GM12872 (cell line): Measurements from ENCODE around the gene CLIP4.

Experiments
- CTCF ChIP-seq: IDR thresholded peaks from 3 replicates; pipeline ENCODE4 v1.5.1; 2011; ENCODE audit warnings: low read depth, mild to moderate bottlenecking, low read length, moderate library complexity; ENCODE audit not compliant: insufficient read depth

Gene CLIP4

GRCh38 chr2:29226375-29226774 is 111.2 kb downstream of the CLIP4 start:
- no peak for TF ChIP-seq CTCF

DNA sequence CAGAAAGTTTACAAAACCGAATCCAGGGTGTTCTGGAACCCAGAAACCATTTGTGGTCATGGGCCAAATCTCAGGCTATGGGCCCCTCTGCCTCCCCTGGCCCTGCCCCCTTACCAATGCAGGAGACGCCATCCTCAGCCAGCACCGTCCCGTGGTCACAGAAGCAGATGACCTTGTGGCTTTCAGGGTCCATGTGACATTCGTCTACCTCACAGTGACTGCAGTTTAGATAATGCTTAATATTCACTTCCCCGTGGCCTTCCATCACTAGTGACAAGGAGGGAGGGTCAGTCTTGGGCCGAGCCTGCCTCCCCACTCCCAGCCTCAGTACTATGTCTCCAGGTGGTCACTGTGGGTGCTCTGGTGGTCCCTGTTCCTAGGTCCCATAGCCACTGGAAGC is 111.6 kb downstream of the CLIP4 start:
- TF ChIP-seq CTCF = no peak

DNA sequence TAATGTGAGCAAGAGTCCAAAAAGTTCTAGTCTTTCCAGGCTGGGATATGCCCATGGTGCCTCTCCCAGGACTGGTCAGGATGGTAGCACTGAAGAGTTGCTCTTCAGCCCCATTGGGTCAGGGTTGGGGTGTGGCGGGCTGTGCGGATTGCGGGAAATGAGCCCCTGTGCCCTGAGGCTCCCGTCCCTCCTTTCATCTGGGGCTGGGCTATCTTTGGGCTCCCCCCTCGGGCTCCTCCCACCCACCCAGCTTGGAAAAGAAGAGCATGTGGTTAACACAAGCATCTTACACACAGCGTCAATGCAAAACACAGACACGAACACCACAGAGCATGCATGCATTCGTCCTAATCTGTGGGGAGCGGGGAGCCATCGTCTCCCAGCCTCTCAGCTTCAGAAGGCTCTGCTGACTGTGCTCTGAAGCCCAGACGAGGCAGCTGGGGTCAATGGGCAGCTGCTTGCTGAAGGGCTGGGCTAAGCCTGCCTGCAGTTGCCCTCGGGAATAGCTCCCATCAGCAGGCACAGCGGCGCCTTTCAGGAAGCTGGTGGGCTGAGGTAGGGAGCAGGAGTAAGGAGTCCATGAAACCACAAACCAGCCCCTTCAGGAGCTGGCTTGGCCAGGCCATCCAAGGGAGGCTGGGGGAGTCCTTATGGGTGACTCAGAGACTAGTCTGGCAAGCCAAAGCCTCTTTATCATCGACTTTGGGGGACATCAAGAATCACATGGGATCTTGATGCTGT is 112.9 kb downstream of the CLIP4 start:
- TF ChIP-seq CTCF = no peak

DNA sequence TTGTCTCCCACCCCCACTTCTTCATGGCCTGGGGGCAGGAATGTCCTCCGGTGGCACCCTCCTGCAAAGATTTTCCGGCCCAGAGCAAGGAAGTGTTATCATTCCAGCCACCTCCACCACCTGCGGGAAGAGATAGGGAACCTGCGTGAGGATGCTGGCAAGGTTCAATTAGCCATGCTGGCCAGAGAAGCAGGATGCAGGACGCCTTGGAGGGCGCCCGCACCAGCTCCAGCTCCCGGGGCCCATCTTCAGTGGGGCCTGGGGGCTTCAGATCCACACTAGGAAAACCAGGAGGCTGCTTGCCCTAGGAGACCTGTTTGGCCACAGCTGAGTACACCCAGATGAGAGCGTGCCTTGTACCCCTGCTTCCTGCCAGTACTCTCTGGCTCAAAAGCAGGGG is 113.7 kb downstream of the CLIP4 start:
- TF ChIP-seq CTCF = no peak

- TF ChIP-seq CTCF = no peak
Observed at GRCh38 chr2:29229640-29230039, 114.4 kb downstream of the CLIP4 start.

- no peak for TF ChIP-seq CTCF
Observed at GRCh38 chr2:29232041-29232440, 116.8 kb downstream of the CLIP4 start.

- no peak for TF ChIP-seq CTCF
Observed at GRCh38 chr2:29233428-29233827, 118.2 kb downstream of the CLIP4 start.
